Spinal cord (tissue), 10 donors: Measurements from ENCODE around the gene CDKL1. TPM values are rescaled to one million over a fixed set of nuclear protein-coding genes. Genes with fewer than 3 reads are reported as not detected.

ENCODE experiments used
- DNase-seq, 6 donors: peaks; one replicate each; pipeline versions ENCODE4 v3.0.0 to v3.0.0-alpha.2; 2013 to 2015; ENCODE audit warnings: low spot score in 6 of 6, low read depth in 4 of 6
- H3K27ac ChIP-seq: one replicate; pipeline ENCODE4 v1.5.1; 2013; ENCODE audit warnings: low read depth, low read length, control low read depth
- H3K27me3 ChIP-seq: one replicate; pipeline ENCODE4 v1.6.1; 2013; ENCODE audit warnings: low read length; ENCODE audit not compliant: control insufficient read depth, insufficient read depth
- H3K36me3 ChIP-seq: one replicate; pipeline ENCODE4 v1.6.1; 2013; ENCODE audit warnings: low read length; ENCODE audit not compliant: control insufficient read depth, insufficient read depth
- H3K4me1 ChIP-seq: one replicate; pipeline ENCODE4 v1.6.1; 2013; ENCODE audit warnings: low read length; ENCODE audit not compliant: control insufficient read depth, insufficient read depth
- H3K4me3 ChIP-seq: one replicate; pipeline ENCODE4 v1.5.1; 2013; ENCODE audit warnings: low read depth, low read length, control low read depth
- H3K9me3 ChIP-seq: one replicate; pipeline ENCODE4 v1.6.1; 2013; ENCODE audit warnings: low read length; ENCODE audit not compliant: control insufficient read depth, insufficient read depth
- WGBS: methylation state at CpG from one replicate; pipeline ENCODE4 v1.1.5; 2013; ENCODE audit warnings: missing lambda C conversion rate; ENCODE audit not compliant: insufficient coverage; 5-methylcytosine and 5-hydroxymethylcytosine counted together
- polyA plus RNA-seq, 2 donors: library from polyadenylated mRNA; unstranded; fragments of 120-200 nt; gene quantifications; one replicate each; pipeline ENCODE4 v1.2.1, GENCODE V29; 2013; ENCODE audit not compliant: insufficient read length in 2 of 2
- total RNA-seq, 2 donors: library from RNA; depleted of rRNA in 1 of 2; stranded (reverse); fragments of 120-200 nt in 1 of 2; fragments of >200 nt in 1 of 2; gene quantifications; one replicate each; pipeline versions ENCODE4 v1.2.3 to v1.2.4, GENCODE V29; 2013 to 2014
- donor health status: healthy.

Gene CDKL1
- total and polyA plus RNA-seq, 4 donors: 13.2 to 16.9 (median 15.1) TPM

DNA sequence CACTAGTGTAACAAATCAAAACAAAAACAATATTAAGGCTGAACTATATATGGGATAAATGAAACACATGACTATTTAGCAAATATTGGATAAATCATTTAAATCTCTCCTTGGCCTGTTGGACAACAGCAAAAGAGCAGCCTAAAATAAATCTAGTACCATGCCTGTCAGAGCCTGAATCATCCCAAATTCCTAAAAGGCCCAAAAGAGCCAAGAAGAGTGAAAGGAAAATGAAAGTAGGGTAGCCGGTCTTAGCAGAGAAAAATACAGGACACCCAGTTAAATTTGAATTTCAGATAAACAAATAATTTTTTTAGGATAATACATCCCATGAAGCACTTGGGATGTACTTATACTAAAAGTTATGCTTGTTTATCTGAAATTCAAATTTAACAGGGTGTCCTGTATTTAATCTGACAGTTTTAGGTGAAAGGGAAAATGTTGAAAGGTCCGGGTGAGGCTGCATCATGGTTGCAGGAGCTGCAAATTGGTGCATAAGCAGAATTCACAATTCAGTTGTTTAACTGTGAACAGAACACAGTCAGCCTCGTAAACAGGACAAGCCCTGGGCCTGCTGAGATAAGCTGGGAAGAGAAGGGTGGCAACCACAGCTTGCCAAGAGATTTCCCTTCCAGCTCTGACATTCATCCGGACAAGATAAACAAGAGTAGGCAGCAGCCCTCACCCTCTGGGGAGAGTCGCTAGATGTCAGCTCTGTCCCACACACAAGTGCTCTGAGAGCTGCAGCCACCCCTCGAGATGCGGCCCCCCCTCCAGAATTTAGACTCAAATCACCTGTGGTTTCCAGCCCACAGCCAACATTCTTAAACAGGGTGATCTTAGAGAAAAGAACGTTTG lies 54.2 kb downstream of the CDKL1 start:
- Histone ChIP-seq H3K4me1 (peaks cover 8% of the 10 kb centered on the region), H3K27me3 (no peaks in the 10 kb centered on the region), H3K4me3 (no peak overlapping the region), H3K9me3 (no peaks in the 10 kb centered on the region), H3K36me3 (peaks cover 2% of the 10 kb centered on the region), H3K27ac (peak overlapping the region; percentile 64)
- DNase-seq: peak in 2 of 6 donors; percentile 58 to 67
- 15% methylated on average over 6 of the region's 8 CpGs for WGBS

DNA sequence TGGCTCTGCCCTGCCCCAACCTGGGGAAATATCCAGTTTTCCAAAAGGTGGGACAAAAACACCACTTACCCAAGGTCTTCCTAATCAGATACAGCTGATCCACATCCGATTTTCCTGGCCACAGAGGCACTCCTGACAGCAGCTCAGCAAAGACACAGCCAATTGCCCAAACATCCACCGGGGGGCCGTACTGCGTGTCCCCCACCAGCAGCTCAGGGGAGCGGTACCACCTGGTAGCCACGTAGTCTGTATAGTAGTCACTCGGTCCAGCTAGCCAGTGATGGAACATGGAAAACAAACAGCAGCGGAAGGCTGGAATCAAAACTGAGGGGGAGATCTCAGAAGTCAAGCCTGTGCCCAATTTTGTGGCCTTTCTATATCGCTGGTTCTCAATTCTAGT lies 55.7 kb downstream of the CDKL1 start:
- H3K27me3 ChIP-seq: no peaks in the 10 kb centered on the region
- 84% methylated on average over 7 of the region's 9 CpGs for WGBS
- H3K4me1 ChIP-seq: peaks cover 16% of the 10 kb centered on the region
- no peaks in the 10 kb centered on the region for H3K9me3 ChIP-seq
- no peak for DNase-seq
- H3K27ac ChIP-seq: no peak overlapping the region
- H3K4me3 ChIP-seq: no peak overlapping the region
- H3K36me3 ChIP-seq: peaks cover 2% of the 10 kb centered on the region

DNA sequence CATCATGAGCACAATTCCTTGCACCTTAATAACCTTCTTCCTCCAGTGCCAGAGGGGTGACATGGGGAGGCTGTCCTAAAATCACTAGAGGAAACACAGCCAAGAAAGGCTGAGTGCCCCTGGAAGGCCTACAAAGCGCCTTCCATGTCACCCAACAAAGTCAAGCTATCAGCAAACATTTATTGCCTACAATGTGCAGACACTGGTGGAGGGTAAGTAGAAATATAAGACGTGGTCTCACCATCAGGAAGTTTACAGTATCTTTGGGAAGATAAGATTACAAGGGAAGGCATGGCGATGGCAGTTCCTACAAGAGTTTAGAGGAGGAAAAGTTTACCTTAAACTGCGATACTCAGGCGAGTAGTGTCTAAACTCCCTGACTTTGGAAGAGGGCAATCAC lies 56.6 kb downstream of the CDKL1 start:
- H3K4me3 ChIP-seq: no peak overlapping the region
- no peak for DNase-seq
- no peaks in the 10 kb centered on the region for H3K27me3 ChIP-seq
- no peak overlapping the region for H3K27ac ChIP-seq
- peaks cover 25% of the 10 kb centered on the region for H3K4me1 ChIP-seq
- H3K9me3 ChIP-seq: no peaks in the 10 kb centered on the region
- peaks cover 2% of the 10 kb centered on the region for H3K36me3 ChIP-seq
- WGBS: 70% methylated on average over 2 of the region's 5 CpGs

DNA sequence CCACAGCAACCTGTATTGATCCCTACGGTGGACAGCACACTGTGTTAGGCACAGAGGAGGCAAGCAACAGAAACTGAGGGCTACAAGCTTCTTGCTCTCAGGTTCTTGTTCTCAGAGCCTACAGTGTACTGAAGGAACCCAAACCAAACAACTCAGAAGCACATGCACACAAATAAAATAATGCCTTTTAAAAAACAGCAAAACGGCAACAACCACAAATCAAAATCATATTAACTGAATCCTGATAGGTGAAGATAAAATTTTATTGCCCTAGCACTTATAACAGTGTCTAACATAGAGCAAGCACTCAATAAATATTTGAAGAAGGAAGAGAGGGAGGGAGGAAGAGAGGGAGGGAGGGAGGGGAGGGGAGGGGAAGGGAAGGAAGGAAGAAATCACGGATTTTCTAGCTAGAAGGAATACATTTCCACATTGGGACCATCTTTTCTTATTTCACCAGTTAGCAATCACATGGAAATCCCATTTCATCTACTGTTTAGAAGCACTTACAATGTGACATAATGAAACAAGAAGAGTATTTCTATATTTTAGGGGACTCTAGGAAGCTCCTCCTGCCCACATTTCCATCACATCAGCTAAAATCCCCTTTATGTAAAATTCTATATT lies 57.4 kb downstream of the CDKL1 start:
- no peak overlapping the region for H3K27ac ChIP-seq
- no peak for DNase-seq
- H3K27me3 ChIP-seq: no peaks in the 10 kb centered on the region
- H3K4me1 ChIP-seq: peaks cover 25% of the 10 kb centered on the region
- no peak overlapping the region for H3K4me3 ChIP-seq
- H3K9me3 ChIP-seq: no peaks in the 10 kb centered on the region
- WGBS: 71% methylated on average over 1 of the region's 3 CpGs
- peaks cover 2% of the 10 kb centered on the region for H3K36me3 ChIP-seq

DNA sequence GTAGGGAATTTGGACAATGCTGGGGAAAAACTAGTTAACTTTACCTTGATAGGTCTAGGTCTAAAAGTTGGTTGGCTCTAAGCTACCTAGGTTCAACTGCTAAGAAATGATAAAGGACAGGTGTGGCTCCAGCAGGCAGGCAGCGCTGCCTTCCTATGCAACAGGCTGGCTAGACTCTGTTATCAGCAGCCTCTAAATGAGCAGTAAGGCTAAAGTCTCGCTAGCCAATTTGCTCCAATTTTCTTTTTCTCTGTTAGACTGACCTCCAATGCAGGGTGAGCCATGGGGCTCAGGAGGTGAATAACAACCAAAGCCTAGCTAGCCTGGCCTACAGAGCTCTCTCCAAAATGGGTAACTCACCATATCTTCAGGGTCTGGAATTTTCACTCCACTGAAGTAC lies 58.1 kb downstream of the CDKL1 start:
- Histone ChIP-seq H3K36me3 (peaks cover 2% of the 10 kb centered on the region), H3K27me3 (no peaks in the 10 kb centered on the region), H3K9me3 (no peaks in the 10 kb centered on the region), H3K4me3 (no peak overlapping the region), H3K4me1 (peaks cover 25% of the 10 kb centered on the region), H3K27ac (no peak overlapping the region)
- no peak for DNase-seq
- WGBS: 93% methylated on average over 2 of the region's 2 CpGs

DNA sequence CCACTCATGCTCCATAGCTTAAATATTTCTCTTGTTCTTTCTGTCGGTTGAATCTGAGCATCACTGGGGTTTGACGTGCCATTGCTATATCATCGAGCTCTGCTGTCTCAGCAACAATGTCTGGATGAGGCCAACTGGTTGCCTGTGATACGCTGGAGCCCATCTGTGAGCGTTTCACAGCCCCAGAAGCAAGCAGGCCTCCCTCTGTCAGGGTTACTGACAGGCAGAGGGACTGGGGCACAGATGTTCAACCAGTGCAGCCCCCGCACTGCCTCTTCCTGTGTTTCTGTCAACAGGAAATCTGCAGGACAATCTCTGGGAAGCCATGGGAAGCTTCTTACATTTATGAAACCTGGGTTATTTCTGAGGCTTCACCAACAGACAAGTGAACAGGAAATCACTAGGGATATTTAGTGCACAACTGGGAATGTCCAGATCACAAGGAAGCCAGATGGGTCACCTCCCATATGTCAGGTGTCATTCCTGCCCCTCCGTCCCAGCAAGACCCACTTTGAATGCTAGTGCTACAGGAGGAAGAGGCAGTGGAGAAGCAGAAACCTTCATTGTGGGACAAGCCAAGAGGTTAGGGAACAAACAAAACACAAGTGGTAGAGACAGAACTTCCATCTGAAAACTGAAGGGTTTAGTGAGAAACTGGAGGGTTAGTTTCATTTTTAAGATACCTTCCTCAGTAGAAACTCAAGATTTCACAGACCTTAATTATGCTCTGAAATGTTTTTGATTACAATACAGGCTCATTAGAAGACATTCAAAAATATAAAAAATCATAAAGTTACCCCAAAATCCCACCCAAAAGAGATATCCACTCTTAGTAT lies 60.5 kb downstream of the CDKL1 start:
- DNase-seq: peak in 4 of 6 donors; percentile 35 to 90 (median 69)
- Histone ChIP-seq H3K27me3 (no peaks in the 10 kb centered on the region), H3K36me3 (peaks cover 5% of the 10 kb centered on the region), H3K4me1 (peaks cover 20% of the 10 kb centered on the region), H3K27ac (peak overlapping the region; percentile 90), H3K4me3 (no peak overlapping the region), H3K9me3 (no peaks in the 10 kb centered on the region)
- 12% methylated on average over 6 of the region's 7 CpGs for WGBS

DNA sequence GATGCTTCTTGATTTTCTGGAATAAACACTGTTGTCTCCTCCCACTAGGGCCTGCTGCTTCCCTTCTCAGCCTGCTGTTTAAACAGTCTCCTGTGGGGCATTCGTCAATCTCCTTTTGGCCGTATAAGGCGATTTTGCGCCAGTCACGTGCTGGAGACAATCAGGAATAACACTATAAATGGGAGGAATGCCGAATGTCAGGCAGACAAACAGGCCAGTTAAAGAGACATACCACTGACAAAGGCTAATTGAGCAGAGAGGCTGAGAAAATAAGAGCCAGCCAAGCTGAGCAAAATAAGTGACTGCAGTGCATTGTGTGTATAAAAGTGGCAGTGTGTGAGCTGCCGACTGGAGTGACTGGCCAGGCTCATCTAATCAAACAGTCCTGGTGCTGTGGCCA lies 61.3 kb downstream of the CDKL1 start:
- Histone ChIP-seq H3K27ac (peak overlapping the region; percentile 90), H3K4me3 (peak overlapping the region; percentile 11), H3K36me3 (peaks cover 3% of the 10 kb centered on the region), H3K4me1 (peaks cover 20% of the 10 kb centered on the region), H3K27me3 (no peaks in the 10 kb centered on the region), H3K9me3 (no peaks in the 10 kb centered on the region)
- peak in 5 of 6 donors; percentile 68 to 98 (median 80) for DNase-seq
- WGBS: 3% methylated on average over 6 of the region's 7 CpGs

DNA sequence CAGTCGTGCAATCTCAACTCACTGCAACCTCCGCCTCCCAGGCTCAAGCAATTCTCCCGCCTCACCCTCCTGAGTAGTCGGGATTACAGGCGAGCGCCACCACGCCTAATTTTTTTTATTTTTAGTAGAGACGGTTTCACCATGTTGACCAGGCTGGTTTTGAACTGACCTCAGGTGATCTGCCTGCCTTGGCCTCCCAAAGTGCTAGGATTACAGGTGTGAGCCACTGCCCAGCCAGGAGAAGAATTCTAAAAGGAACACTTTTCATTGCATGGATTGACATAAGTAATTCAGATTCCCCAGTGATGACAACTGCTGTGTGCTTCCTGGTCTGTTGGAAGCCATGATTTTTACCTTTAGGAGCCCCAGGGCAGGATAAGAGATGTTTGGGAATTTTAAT lies 62.5 kb downstream of the CDKL1 start:
- WGBS: 98% methylated on average over 6 of the region's 8 CpGs
- Histone ChIP-seq H3K9me3 (no peaks in the 10 kb centered on the region), H3K4me3 (no peak overlapping the region), H3K36me3 (peaks cover 3% of the 10 kb centered on the region), H3K27ac (no peak overlapping the region), H3K4me1 (peaks cover 20% of the 10 kb centered on the region), H3K27me3 (no peaks in the 10 kb centered on the region)
- no peak for DNase-seq

DNA sequence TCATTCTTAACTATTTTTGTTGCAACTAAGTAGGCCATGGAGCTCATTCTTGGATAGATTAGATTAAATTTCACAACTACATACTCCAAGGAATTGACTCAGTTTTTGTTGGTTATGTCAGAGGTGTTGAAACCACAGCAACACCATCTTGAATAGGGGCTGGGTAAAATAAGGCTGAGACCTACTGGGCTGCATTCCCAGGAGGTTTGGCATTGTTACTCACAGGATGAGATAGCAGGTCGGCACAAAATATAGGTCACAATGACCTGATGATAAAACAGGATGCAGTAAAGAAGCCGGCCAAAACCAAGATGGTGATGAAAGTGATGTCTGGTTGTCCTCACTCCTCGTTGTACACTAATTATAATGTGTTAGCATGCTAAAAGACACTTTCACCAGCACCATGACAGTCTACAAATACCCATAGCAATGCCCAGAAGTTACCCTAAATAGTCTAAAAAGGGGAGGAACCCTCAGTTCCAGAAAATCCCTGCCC lies 63.6 kb downstream of the CDKL1 start:
- Histone ChIP-seq H3K9me3 (no peaks in the 10 kb centered on the region), H3K36me3 (peaks cover 3% of the 10 kb centered on the region), H3K27me3 (no peaks in the 10 kb centered on the region), H3K4me1 (peaks cover 20% of the 10 kb centered on the region), H3K27ac (no peak overlapping the region), H3K4me3 (no peak overlapping the region)
- DNase-seq: no peak
- WGBS: no CpG with 5 or more reads among the region's 3 CpGs
